Breast epithelium (tissue), 4 donors: ENCODE data around the gene GNLY. TPM values are rescaled to one million over a fixed set of nuclear protein-coding genes. Genes with fewer than 3 reads are reported as not detected.

Experiments used
- DNase-seq, 2 donors: peaks; one replicate each; pipeline ENCODE4 v3.0.0-alpha.2; 2019; ENCODE audit warnings: low spot score in 2 of 2
- H3K27ac ChIP-seq, 2 donors: fragments of 200-600 bp; sonication (generic) in 1 of 2; one replicate each; pipeline ENCODE4 v1.5.1; 2016 to 2019; ENCODE audit warnings: mild to moderate bottlenecking in 1 of 2
- H3K27me3 ChIP-seq, 2 donors: fragments of 200-600 bp; sonication (generic) in 1 of 2; one replicate each; pipeline versions ENCODE4 v1.5.1 to v1.6.0; 2017 to 2019; ENCODE audit warnings: control low read depth in 1 of 2, mild to moderate bottlenecking in 1 of 2
- H3K36me3 ChIP-seq: fragments of 200-600 bp; one replicate; pipeline ENCODE4 v1.5.1; 2019
- H3K4me1 ChIP-seq, 2 donors: fragments of 200-600 bp; sonication (generic); one replicate each; pipeline ENCODE4 v1.5.1; 2016 to 2019; ENCODE audit warnings: control low read depth in 1 of 2
- H3K4me3 ChIP-seq, 3 donors: fragments of 200-600 bp; sonication (generic); 1 replicate in 2 of 3; 2 replicates in 1 of 3; pipeline ENCODE4 v1.5.1; 2016 to 2019; ENCODE audit warnings: mild to moderate bottlenecking in 3 of 3, moderate library complexity in 2 of 3
- H3K9me3 ChIP-seq, 2 donors: fragments of 200-600 bp; sonication (generic) in 1 of 2; one replicate each; pipeline ENCODE4 v1.5.1; 2016 to 2019; ENCODE audit warnings: control low read depth in 1 of 2
- POLR2A ChIP-seq: fragments of 450-650 bp; IDR thresholded peaks from one replicate; pipeline ENCODE4 v1.6.1; 2016; ENCODE audit warnings: antibody characterized with exemption, mild to moderate bottlenecking, moderate library complexity
- POLR2AphosphoS5 ChIP-seq, 3 donors: sonication (generic); formaldehyde crosslinking; IDR thresholded peaks; one replicate each; pipeline ENCODE4 v1.6.1; 2017; ENCODE audit warnings: antibody characterized with exemption in 3 of 3
- intact Hi-C: fragments of 100-400 bp; cut with DNase I; formaldehyde crosslinking; loops from one replicate; pipeline ENCODE4 v1.15.1; 2023; ENCODE audit warnings: low total_unique reads
- total RNA-seq, 3 donors: library from RNA; depleted of rRNA; stranded (reverse); fragments of >200 nt; gene quantifications; one replicate each; pipeline ENCODE4 v1.1.0, GENCODE V29; 2016
- TF ChIP-seq, protein P1 (sequence below), 3 donors: fragments of 450-650 bp; IDR thresholded peaks; one replicate each; pipeline ENCODE4 v1.5.1; 2016 to 2017; ENCODE audit warnings: antibody characterized with exemption in 3 of 3, mild to moderate bottlenecking in 3 of 3, moderate library complexity in 3 of 3

Gene GNLY
- total RNA-seq, 3 donors from 2014 or later, result 2.0 to 2.6 (median 2.1) TPM

- Histone ChIP-seq H3K9me3 (no peaks in the 10 kb centered on the region), H3K4me3 (no peak overlapping the region), H3K27me3 (no peaks in the 10 kb centered on the region), H3K36me3 (no peaks in the 10 kb centered on the region), H3K27ac (no peak overlapping the region), H3K4me1 (peaks cover 0 to 6% of the 10 kb centered on the region in 2 donors)
- intact Hi-C loops, result loop anchor here (5.0 kb wide), 1 partner anchor 82 kb away; no protein-coding TSS in a partner anchor
- DNase-seq, result no peak
- TF ChIP-seq POLR2AphosphoS5 (IDR thresholded peaks at IDR 0.05) (no peak), POLR2A (no peak)
- TF ChIP-seq, protein P1, sequence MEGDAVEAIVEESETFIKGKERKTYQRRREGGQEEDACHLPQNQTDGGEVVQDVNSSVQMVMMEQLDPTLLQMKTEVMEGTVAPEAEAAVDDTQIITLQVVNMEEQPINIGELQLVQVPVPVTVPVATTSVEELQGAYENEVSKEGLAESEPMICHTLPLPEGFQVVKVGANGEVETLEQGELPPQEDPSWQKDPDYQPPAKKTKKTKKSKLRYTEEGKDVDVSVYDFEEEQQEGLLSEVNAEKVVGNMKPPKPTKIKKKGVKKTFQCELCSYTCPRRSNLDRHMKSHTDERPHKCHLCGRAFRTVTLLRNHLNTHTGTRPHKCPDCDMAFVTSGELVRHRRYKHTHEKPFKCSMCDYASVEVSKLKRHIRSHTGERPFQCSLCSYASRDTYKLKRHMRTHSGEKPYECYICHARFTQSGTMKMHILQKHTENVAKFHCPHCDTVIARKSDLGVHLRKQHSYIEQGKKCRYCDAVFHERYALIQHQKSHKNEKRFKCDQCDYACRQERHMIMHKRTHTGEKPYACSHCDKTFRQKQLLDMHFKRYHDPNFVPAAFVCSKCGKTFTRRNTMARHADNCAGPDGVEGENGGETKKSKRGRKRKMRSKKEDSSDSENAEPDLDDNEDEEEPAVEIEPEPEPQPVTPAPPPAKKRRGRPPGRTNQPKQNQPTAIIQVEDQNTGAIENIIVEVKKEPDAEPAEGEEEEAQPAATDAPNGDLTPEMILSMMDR (IDR thresholded peaks at IDR 0.05), result no peak
Measured at GRCh38 chr2:85729825-85730510, 35.8 kb downstream of the GNLY start.

DNA sequence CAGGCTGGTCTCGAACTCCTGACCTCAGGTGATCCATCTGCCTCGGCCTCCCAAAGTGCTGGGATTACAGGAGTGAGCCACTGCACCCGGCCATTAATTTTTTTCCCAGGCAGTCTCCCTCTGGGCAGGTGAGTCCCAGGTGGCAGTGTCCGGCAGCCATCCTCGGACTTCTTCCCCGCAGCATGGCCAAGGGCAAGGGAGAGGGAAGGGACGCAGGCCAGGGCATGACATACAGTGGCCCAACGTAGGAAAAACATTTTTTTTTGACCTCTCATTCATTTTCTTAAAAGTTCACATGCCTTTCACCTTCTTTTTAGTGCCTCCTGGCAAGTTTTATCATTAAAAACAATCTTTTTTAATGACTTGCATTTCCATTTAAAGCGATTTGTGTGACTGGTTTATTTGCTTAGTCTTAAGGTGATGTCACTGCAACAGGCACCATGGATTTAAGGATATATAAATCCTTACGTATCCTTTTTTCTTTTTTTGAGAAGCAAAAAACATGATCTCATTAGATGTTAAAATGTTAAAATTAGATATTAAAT is 36.6 kb downstream of the GNLY start:
- Histone ChIP-seq H3K4me1 (peaks cover 0 to 6% of the 10 kb centered on the region in 2 donors), H3K27me3 (no peaks in the 10 kb centered on the region), H3K36me3 (no peaks in the 10 kb centered on the region), H3K4me3 (no peak overlapping the region), H3K9me3 (no peaks in the 10 kb centered on the region), H3K27ac (no peak overlapping the region)
- no peak for DNase-seq
- TF ChIP-seq POLR2A (no peak), POLR2AphosphoS5 (IDR thresholded peaks at IDR 0.05) (no peak)
- TF ChIP-seq, protein P1 (IDR thresholded peaks at IDR 0.05), result no peak
- intact Hi-C loops, result no loop called here

GRCh38 chr2:85731606-85732005 is 37.4 kb downstream of the GNLY start:
- Histone ChIP-seq H3K27me3 (no peaks in the 10 kb centered on the region), H3K4me3 (no peak overlapping the region), H3K36me3 (no peaks in the 10 kb centered on the region), H3K4me1 (peaks cover 0 to 6% of the 10 kb centered on the region in 2 donors), H3K27ac (no peak overlapping the region), H3K9me3 (no peaks in the 10 kb centered on the region)
- TF ChIP-seq POLR2AphosphoS5 (IDR thresholded peaks at IDR 0.05), result no peak
- TF ChIP-seq POLR2A, result no peak
- TF ChIP-seq, protein P1 (IDR thresholded peaks at IDR 0.05), result no peak
- intact Hi-C loops, result loop anchor here (1.0 kb wide), 1 partner anchor 42 kb away; no protein-coding TSS in a partner anchor
- DNase-seq, result no peak

DNA sequence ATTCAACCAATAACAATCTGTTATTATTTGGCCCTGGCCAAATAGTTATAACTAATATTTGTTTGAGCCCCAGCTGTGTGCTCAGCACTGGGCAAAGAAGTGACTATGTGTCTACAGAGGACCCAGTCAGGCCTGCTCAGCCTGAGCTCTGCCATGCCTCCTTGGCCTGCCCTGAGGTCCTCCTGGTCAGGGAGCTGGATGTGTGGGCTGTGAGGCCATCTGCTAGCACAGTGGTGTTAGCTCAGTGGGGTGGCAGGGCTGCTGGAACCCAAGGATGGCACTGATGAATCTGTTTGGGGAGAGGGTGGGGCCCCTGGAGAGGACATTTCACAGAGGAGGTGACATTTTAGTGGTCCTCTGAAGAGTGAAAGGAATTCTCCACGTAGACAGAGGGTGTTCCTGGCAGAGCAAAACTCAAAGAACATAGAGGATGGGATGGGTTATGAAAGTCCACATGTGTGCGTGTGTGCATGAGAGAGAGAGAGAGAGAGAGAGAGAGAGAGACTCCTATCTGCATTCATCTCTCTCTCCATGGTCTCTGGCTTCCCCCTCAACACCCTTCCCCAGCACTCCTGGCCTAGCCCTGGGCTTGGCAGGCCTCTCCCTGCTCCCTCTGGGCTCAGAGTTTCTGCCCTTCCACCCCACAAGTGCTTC is 38.4 kb downstream of the GNLY start:
- Histone ChIP-seq H3K9me3 (no peaks in the 10 kb centered on the region), H3K27ac (no peak overlapping the region), H3K36me3 (no peaks in the 10 kb centered on the region), H3K4me1 (peaks cover 0 to 6% of the 10 kb centered on the region in 2 donors), H3K4me3 (no peak overlapping the region), H3K27me3 (no peaks in the 10 kb centered on the region)
- DNase-seq, result no peak
- intact Hi-C loops, result loop anchor here (1.0 kb wide), 1 partner anchor 41 kb away; no protein-coding TSS in a partner anchor
- no peak for TF ChIP-seq POLR2A
- TF ChIP-seq, protein P1 (IDR thresholded peaks at IDR 0.05), result no peak
- TF ChIP-seq POLR2AphosphoS5 (IDR thresholded peaks at IDR 0.05), result no peak
